Measurements from ENCODE around the gene UMOD.

The UMOD gene

GRCh38 chr16:20326321-20326720, 26.2 kb downstream of the UMOD start:
- TF ChIP-seq EZH2 (IDR thresholded peaks at IDR 0.05; ENCODE audit: borderline replicate concordance, low read length) (no peak), CTCF (IDR thresholded peaks at IDR 0.05; ENCODE audit: low read length) (no peak)

GRCh38 chr16:20325005-20325404, 27.5 kb downstream of the UMOD start:
- H3K27ac ChIP-seq (ENCODE audit: low read depth, low read length, poor library complexity, severe bottlenecking), result no peak overlapping the region
- no peaks in the 10 kb centered on the region for H3K4me1 ChIP-seq (ENCODE audit: insufficient read depth, low read length, severe bottlenecking)
- no peaks in the 10 kb centered on the region for H3K27me3 ChIP-seq (ENCODE audit: insufficient read depth, low read length)
- no peak overlapping the region for H3K4me2 ChIP-seq (ENCODE audit: low read length)
- H3K36me3 ChIP-seq (ENCODE audit: insufficient read depth, low read length), result no peaks in the 10 kb centered on the region
- no peaks in the 10 kb centered on the region for H4K20me1 ChIP-seq (ENCODE audit: insufficient read depth, low read length)
- H3K4me3 ChIP-seq (ENCODE audit: low read depth, low read length, poor library complexity, severe bottlenecking), result no peak overlapping the region
- H3K9ac ChIP-seq (ENCODE audit: low read length), result no peak overlapping the region
- no peak for TF ChIP-seq EZH2 (IDR thresholded peaks at IDR 0.05; ENCODE audit: borderline replicate concordance, low read length)
- TF ChIP-seq CTCF (IDR thresholded peaks at IDR 0.05; ENCODE audit: low read length), result no peak
- no peak overlapping the region for H2AFZ ChIP-seq (ENCODE audit: low read length)
- H3K9me2 ChIP-seq (ENCODE audit: low read depth, low read length), result no peaks in the 10 kb centered on the region
- no peaks in the 10 kb centered on the region for H3K79me2 ChIP-seq (ENCODE audit: insufficient read depth, low read length)
- H3K9me3 ChIP-seq (ENCODE audit: low read length), result no peaks in the 10 kb centered on the region
- no peaks in the 10 kb centered on the region for H3F3A ChIP-seq (ENCODE audit: insufficient read depth, low read length)

More at GRCh38 chr16:20326321-20326720, 26.2 kb downstream of the UMOD start:
- Histone ChIP-seq H3K4me2 (ENCODE audit: low read length) (no peak overlapping the region), H3K9me2 (ENCODE audit: low read depth, low read length) (no peaks in the 10 kb centered on the region), H3K27me3 (ENCODE audit: insufficient read depth, low read length) (no peaks in the 10 kb centered on the region), H3K9ac (ENCODE audit: low read length) (no peak overlapping the region), H3F3A (ENCODE audit: insufficient read depth, low read length) (no peaks in the 10 kb centered on the region), H3K4me1 (ENCODE audit: insufficient read depth, low read length, severe bottlenecking) (no peaks in the 10 kb centered on the region), H2AFZ (ENCODE audit: low read length) (no peak overlapping the region), H4K20me1 (ENCODE audit: insufficient read depth, low read length) (no peaks in the 10 kb centered on the region), H3K36me3 (ENCODE audit: insufficient read depth, low read length) (no peaks in the 10 kb centered on the region), H3K27ac (ENCODE audit: low read depth, low read length, poor library complexity, severe bottlenecking) (no peak overlapping the region), H3K9me3 (ENCODE audit: low read length) (no peaks in the 10 kb centered on the region), H3K79me2 (ENCODE audit: insufficient read depth, low read length) (no peaks in the 10 kb centered on the region), H3K4me3 (ENCODE audit: low read depth, low read length, poor library complexity, severe bottlenecking) (no peak overlapping the region)

- no peaks in the 10 kb centered on the region for H3K9me3 ChIP-seq (ENCODE audit: low read length)
- H4K20me1 ChIP-seq (ENCODE audit: insufficient read depth, low read length), result no peaks in the 10 kb centered on the region
- H3K27ac ChIP-seq (ENCODE audit: low read depth, low read length, poor library complexity, severe bottlenecking), result no peak overlapping the region
- no peak overlapping the region for H2AFZ ChIP-seq (ENCODE audit: low read length)
- no peak overlapping the region for H3K4me2 ChIP-seq (ENCODE audit: low read length)
- no peaks in the 10 kb centered on the region for H3K27me3 ChIP-seq (ENCODE audit: insufficient read depth, low read length)
- no peak overlapping the region for H3K4me3 ChIP-seq (ENCODE audit: low read depth, low read length, poor library complexity, severe bottlenecking)
- H3K36me3 ChIP-seq (ENCODE audit: insufficient read depth, low read length), result no peaks in the 10 kb centered on the region
- no peaks in the 10 kb centered on the region for H3K79me2 ChIP-seq (ENCODE audit: insufficient read depth, low read length)
- TF ChIP-seq CTCF (IDR thresholded peaks at IDR 0.05; ENCODE audit: low read length) (no peak), EZH2 (IDR thresholded peaks at IDR 0.05; ENCODE audit: borderline replicate concordance, low read length) (no peak)
- H3K9ac ChIP-seq (ENCODE audit: low read length), result no peak overlapping the region
- no peaks in the 10 kb centered on the region for H3F3A ChIP-seq (ENCODE audit: insufficient read depth, low read length)
- no peaks in the 10 kb centered on the region for H3K4me1 ChIP-seq (ENCODE audit: insufficient read depth, low read length, severe bottlenecking)
- H3K9me2 ChIP-seq (ENCODE audit: low read depth, low read length), result no peaks in the 10 kb centered on the region
These were observed 28.9 kb downstream of the UMOD start for GRCh38 chr16:20323591-20324117.

All from OCI-LY1 (cell line).